ENCODE data around the gene TEX22. TPM values are rescaled to one million over a fixed set of nuclear protein-coding genes. Genes with fewer than 3 reads are reported as not detected.
"Not testable (repeated sequence)": the region's sequence is repeated elsewhere in the genome, so short reads cannot be mapped to it uniquely, and the experiment has no call there.

The TEX22 gene
- total RNA-seq, 1 donor from 2014 or later = 0.99 TPM

DNA sequence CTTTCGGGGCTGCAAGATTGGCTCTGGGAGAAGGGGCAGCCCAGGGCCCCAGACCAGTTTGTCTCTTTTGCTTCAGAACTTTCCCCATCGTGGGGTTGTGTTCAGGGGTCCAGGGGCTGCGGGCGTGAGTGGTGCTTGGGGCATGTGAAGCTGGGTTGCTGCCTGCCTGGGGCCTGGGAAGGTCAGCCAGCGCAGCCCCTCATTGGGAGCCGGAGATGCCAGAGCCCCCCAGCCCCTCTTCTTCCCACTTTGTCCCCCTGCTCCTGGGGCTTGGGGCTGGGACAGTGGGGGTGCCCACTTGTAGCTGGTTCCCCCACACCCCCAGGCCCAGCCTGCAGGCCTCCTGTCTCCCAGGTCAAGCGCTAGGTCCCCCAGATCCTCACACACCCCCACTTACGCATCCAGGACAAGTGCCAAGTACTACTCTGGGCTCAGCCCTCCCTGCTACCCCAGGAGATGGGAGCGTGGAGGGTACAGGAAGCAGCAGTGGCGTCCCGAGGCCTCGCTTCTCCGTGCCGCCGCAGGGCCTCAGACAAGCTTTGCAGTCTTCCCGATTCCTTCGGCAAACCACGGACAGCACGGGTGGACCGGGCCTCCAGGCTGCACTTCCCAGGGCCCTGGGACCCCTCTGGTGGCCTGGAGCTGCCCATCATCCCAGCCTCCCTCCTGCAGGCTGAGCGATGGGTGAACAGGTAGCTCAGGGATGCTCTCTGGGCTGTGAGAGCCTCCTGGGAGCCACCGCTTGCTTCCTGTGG is 42.3 kb upstream of the TEX22 start:
- Histone ChIP-seq H3K36me3 (peaks cover 26% of the 10 kb centered on the region), H3K4me3 (no peak overlapping the region), H3K9me3 (replicated peaks) (no peaks in the 10 kb centered on the region), H3K4me1 (peaks cover 6% of the 10 kb centered on the region), H3K27me3 (ENCODE audit: low read depth) (no peaks in the 10 kb centered on the region), H3K27ac (replicated peaks) (no peak overlapping the region)
- TF ChIP-seq, protein P1, sequence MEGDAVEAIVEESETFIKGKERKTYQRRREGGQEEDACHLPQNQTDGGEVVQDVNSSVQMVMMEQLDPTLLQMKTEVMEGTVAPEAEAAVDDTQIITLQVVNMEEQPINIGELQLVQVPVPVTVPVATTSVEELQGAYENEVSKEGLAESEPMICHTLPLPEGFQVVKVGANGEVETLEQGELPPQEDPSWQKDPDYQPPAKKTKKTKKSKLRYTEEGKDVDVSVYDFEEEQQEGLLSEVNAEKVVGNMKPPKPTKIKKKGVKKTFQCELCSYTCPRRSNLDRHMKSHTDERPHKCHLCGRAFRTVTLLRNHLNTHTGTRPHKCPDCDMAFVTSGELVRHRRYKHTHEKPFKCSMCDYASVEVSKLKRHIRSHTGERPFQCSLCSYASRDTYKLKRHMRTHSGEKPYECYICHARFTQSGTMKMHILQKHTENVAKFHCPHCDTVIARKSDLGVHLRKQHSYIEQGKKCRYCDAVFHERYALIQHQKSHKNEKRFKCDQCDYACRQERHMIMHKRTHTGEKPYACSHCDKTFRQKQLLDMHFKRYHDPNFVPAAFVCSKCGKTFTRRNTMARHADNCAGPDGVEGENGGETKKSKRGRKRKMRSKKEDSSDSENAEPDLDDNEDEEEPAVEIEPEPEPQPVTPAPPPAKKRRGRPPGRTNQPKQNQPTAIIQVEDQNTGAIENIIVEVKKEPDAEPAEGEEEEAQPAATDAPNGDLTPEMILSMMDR (IDR thresholded peaks at IDR 0.05; ENCODE audit: borderline replicate concordance) = no peak
- no peak for DNase-seq
- intact Hi-C loops (cut with micrococcal nuclease) = loop anchor here (10.0 kb wide), 1 partner anchor 261 kb away; no protein-coding TSS in a partner anchor

DNA sequence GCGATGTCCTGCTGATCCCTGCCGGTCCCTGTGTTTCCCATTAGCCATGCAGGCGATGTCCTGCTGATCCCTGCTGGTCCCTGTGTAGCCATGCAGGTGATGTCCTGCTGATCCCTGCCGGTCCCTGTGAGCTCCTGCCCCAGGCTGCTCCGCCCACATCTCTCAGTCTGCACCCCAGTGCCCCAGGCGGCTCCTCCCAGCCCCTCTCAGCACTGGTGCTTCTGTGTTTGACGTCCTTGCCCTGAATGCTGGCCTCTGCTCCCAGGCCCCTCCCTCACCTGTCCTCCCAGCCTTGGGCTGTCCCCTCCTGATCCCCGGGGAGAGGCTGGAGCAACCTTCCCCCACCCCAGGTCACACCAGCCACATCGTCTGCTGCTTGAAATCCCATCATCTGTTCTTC is 41.4 kb upstream of the TEX22 start:
- Histone ChIP-seq H3K36me3 (peaks cover 28% of the 10 kb centered on the region), H3K4me1 (peaks cover 2% of the 10 kb centered on the region), H3K27ac (replicated peaks) (no peak overlapping the region), H3K9me3 (replicated peaks) (no peaks in the 10 kb centered on the region), H3K27me3 (ENCODE audit: low read depth) (no peaks in the 10 kb centered on the region), H3K4me3 (no peak overlapping the region)
- intact Hi-C loops (cut with micrococcal nuclease) = loop anchor here (10.0 kb wide), 1 partner anchor 262 kb away; no protein-coding TSS in a partner anchor
- TF ChIP-seq, protein P1 (IDR thresholded peaks at IDR 0.05; ENCODE audit: borderline replicate concordance) = no peak
- DNase-seq = no peak

- intact Hi-C loops (cut with micrococcal nuclease) = loop anchor here (10.0 kb wide), 1 partner anchor 263 kb away; no protein-coding TSS in a partner anchor
- no peak for DNase-seq
- TF ChIP-seq, protein P1 (IDR thresholded peaks at IDR 0.05; ENCODE audit: borderline replicate concordance) = no peak
- Histone ChIP-seq H3K4me1 (no peaks in the 10 kb centered on the region), H3K27me3 (ENCODE audit: low read depth) (no peaks in the 10 kb centered on the region), H3K9me3 (replicated peaks) (no peaks in the 10 kb centered on the region), H3K4me3 (no peak overlapping the region), H3K36me3 (peaks cover 28% of the 10 kb centered on the region), H3K27ac (replicated peaks) (no peak overlapping the region)
Measured at GRCh38 chr14:105357626-105358025, 40.7 kb upstream of the TEX22 start.

- Histone ChIP-seq H3K36me3 (peaks cover 28% of the 10 kb centered on the region), H3K27me3 (ENCODE audit: low read depth) (no peaks in the 10 kb centered on the region), H3K27ac (replicated peaks) (no peak overlapping the region), H3K4me3 (no peak overlapping the region), H3K4me1 (no peaks in the 10 kb centered on the region), H3K9me3 (replicated peaks) (no peaks in the 10 kb centered on the region)
- TF ChIP-seq, protein P1 (IDR thresholded peaks at IDR 0.05; ENCODE audit: borderline replicate concordance) = no peak
- intact Hi-C loops (cut with micrococcal nuclease) = loop anchor here (10.0 kb wide), 1 partner anchor 263 kb away; no protein-coding TSS in a partner anchor
- DNase-seq = no peak
Measured at GRCh38 chr14:105358140-105358846, 40.0 kb upstream of the TEX22 start.

- no peak for DNase-seq
- Histone ChIP-seq H3K27me3 (ENCODE audit: low read depth) (no peaks in the 10 kb centered on the region), H3K4me1 (no peaks in the 10 kb centered on the region), H3K36me3 (peaks cover 28% of the 10 kb centered on the region), H3K9me3 (replicated peaks) (no peaks in the 10 kb centered on the region), H3K4me3 (no peak overlapping the region), H3K27ac (replicated peaks) (no peak overlapping the region)
- intact Hi-C loops (cut with micrococcal nuclease) = loop anchor here (10.0 kb wide), 1 partner anchor 264 kb away; no protein-coding TSS in a partner anchor
- TF ChIP-seq, protein P1 (IDR thresholded peaks at IDR 0.05; ENCODE audit: borderline replicate concordance) = no peak
Measured at GRCh38 chr14:105358943-105359342, 39.4 kb upstream of the TEX22 start.

- H3K27ac ChIP-seq (replicated peaks); H3K4me3 ChIP-seq; H3K27me3 ChIP-seq (ENCODE audit: low read depth); intact Hi-C loops (cut with micrococcal nuclease); DNase-seq; H3K36me3 ChIP-seq; H3K9me3 ChIP-seq (replicated peaks); H3K4me1 ChIP-seq: not testable (repeated sequence)
Measured at GRCh38 chr14:105361412-105361811, 36.9 kb upstream of the TEX22 start.
